Stimulated activated CD4-positive, alpha-beta T cell treated with anti-CD3 and anti-CD28 coated beads, Interleukin-2, amount 100 ng/mL, for 24 hours (primary cell): ENCODE results near the gene SND1.
"Not testable (repeated sequence)": the region's sequence is repeated elsewhere in the genome, so short reads cannot be mapped to it uniquely, and the experiment has no call there.

Experiments
- DNase-seq, 2 donors: peaks; one replicate each; pipeline ENCODE4 v3.0.0-alpha.2; 2020

Gene SND1

DNA sequence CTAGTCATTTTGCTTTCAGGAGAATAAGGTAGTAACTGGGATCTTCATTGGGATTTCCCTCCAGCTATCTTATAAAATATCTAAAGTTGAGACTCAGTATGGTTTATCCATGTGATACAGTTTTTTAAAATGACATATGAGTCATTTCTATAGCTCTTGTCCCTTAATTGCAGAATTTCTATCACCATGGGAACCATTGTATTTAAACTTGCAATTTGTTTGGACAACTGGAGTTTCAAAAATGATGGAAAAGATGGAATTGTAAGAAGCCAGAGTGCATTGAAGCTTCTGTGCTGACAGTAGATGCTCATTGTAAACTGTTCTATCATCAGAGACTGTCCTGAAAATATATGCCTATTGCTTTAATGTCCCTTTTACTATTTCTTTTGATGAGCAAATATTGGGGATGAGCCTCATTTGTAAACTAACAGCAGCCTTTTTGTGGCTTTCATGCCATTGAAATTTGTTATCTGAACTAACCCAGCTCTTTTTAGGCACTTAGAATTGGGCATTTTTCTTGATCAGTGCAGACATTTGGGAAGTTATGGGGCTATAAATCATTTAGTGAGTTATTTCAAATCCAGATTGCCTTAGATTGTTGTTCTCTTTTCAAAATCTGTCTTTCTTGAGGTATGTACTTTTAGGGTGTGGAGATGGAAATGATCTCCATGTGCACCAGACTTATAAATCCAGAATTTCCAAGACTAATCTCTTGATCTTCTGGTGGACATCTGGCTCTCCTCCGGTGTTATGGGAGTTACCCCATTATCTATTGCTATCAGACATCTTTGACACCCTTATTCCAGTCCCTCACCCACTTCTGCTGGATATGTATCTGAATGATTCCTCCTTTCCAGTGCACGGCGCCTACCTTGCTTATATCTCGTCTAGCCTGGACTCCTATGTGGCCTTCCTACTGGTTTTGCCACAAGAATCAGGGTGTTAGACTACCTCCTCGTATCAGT, 159.0 kb downstream of the SND1 start:
- no peak for DNase-seq

DNA sequence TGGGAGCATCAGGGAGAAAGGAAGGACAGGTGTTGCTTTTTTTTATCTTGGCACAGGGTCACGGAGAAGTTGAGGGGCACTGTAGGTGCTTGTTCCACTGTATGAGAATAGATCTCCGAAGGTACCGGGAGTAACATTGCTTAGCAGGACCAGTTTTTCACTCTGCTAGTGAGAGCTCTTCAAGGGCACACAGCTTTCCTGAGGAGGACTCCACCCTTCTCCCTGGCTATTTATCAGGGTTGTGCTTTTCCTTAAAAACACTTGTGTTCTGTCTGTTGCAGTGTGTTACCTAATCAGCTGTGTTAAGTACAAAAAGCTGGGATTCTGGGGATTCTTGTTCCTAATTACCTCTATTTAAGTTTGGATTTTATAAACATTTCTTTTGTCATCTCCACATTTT, 160.5 kb downstream of the SND1 start:
- no peak for DNase-seq

DNA sequence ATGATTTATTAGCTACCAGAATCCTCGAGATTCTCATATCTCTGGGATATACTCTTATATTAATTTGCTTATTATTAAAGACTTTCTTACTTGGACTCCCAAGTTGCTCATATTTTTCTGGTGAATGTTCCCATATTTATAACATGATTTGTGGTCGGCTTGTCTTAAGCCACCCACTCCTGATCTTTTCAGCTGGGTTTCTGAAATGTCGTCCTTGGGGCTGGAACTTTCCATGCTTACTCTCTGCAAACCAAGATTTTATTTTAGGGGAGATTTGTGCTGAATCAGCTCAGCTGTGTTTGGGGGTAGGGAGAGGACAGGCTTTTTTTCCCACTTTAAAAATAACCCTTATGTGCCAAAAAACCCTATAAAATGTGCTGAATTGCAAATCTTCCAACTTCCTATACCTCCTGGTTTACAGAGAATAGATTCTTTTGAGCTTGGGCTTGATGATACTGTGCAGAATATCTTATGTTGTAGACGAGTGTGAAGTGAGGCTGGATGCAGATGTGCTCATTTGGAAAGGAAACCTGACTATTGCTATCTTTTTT, 162.1 kb downstream of the SND1 start:
- no peak for DNase-seq

DNA sequence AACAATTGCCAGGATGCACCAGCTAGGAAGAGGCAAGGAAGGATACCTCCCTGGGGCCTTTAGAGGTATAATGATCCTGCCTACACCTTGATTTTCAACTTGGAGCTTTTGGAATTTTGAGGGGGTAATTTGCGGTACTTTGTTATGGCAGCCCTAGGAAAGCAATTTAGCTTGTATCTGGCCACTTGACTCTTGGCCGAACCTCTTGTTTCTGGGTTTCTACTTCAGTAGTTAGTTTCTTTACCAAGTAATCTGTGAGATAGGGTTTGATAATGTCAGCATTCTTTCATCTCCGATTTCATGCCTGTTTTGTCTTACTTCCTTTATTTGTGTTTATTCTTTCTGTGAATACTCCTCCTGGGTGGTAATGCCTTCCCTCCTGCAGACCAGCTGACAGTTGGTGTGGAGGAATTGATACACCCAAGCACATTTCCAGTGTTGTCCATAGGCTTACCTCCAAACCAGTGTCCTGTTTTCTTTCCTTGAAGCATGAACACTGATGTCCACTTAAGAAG, 163.7 kb downstream of the SND1 start:
- no peak for DNase-seq

DNA sequence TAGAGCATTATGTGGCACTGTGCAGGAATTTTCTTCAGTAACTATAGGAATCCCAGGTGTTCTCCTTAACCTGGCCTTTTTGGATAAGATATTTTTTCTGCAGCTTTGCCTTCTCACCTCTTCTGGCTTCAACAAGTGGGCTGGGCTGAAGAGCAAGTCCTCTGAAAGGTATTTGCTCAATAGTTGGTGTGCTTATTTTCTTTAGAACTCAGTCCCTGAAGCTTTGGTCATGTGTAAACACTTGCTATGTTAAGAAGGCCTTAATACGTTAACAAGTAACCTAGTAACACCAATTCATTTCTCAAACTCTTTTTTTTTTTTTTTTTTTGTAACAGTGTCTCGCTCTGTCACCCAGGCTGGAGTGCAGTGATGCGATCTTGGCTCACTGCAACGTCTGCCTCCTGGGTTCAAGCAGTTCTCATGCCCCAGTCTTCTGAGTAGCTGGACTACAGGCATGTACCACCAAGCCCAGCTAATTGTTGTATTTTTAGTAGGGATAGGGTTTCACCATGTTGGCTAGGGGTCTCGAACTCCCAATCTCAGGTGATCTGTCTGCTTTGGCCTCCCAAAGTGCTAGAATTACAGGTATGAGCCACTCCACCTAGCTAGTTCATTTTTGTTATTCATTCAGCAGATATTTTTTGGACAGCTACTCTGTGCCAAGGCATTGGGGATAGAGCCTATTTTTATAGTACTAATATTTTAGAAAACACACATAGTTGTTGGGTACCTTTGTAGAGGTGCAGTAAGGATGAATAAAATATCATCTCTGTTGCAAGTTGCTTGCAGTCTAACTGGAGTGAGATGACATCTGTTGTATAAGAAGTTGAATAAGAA, 164.6 kb downstream of the SND1 start:
- DNase-seq, result no peak

DNA sequence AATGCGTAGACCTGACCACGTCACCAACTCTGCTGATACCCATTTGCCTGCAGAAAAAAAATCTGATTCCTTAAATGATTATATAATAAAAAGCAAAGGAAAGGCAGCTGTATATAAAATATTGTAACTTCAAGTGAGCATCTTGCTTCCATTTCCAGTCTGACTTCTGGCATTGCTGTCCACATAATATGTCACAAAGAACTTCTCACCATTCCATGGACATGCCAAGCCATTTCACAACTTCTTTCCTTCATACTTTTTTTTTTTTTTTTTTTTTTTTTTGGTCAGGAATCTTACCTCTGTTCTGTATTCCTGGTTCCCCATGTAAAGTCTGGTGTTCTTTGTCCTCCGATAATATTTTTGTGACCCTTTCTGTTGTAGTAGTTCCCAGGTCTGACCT, 165.5 kb downstream of the SND1 start:
- DNase-seq, result no peak

DNA sequence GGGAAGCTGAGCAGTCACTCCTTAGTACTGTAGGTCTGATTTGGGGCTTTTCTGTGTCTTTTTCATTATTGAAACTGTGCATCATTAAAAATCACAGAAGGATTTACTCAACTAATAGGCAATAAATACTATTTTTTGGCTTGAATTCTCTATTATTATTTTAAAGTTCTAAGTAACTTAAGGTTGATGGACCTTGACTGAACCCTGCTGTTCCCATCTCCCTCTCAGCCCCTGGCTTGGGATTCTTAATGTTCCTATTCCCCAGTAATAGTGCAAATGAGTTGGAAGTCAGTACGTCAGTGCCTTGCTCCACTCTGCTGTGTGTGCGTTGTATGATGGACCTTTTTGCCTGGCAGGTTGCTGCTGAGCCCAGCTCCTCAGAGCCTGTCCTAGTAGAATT, 166.3 kb downstream of the SND1 start:
- DNase-seq, result no peak

DNA sequence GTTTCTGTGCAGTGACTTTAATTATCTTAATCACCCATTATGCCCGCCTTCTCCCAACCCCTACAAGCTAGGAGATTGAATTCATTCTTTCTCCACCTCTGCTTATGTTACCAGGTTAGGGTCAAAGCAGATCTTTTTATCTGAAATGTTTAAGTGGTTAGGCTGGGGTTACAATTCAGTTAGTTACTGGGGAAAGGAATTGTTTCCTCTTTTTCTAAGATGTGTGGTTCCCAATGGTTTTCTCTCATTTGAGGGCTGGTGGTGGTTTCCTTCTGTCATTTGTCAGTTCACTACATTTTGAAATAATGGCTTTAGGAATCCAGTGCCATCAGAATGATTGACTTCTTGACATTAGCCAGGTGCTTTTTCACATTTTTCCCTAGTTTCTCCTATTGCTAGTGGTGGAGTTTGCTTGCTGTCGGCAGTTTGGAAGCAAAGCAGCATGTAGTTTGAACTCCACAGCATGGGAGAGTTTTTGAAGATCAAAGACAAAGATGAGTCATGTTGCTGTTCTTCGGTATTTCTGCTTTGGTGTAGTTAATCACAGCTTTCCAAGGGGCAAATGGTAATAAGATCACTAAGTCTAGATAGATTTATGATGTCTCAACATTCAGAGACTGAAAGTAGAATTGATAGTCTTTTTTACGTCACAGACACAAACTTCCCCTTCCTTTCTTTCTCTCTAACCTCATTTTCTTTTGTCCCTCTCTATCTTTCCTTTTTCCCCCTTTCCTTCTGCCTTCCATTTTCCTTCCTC, 168.2 kb downstream of the SND1 start:
- no peak for DNase-seq

DNA sequence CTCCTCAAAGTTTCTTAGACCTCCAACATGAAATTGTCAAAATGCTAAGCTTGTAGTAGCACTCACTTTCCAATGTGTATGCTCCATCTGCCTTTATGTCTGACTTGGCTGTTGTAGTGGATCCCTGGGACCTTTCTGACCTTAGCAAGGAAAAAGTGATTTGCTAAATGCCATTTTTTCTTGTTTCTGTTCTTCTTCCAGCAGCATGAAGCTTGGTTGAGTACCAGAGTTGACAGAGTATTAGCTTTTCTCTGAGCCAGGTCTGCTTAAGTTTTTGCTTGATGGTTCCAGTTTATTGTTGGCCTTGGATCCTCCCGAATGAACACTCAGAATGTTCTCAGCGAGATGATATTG, 168.7 kb downstream of the SND1 start:
- DNase-seq, result no peak

DNA sequence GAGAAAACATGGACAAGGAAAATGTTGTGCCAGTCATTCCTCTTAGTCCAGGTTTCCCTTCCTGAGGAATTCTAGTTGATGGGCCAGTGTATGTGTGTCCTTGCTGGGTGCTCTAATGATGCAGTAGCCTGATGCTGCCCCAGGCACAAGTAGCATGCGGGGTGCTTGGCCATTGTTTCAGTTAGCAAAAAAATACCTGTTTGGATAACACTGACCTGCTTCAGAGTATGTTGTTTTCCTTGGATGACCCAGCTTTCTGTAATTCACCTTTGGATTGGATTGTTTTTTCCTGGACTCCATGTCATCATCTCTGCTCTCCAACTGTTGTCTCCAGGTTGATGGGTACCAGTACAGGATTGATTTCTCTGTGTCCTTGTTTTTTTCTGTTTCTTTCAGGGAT, 169.2 kb downstream of the SND1 start:
- no peak for DNase-seq

DNA sequence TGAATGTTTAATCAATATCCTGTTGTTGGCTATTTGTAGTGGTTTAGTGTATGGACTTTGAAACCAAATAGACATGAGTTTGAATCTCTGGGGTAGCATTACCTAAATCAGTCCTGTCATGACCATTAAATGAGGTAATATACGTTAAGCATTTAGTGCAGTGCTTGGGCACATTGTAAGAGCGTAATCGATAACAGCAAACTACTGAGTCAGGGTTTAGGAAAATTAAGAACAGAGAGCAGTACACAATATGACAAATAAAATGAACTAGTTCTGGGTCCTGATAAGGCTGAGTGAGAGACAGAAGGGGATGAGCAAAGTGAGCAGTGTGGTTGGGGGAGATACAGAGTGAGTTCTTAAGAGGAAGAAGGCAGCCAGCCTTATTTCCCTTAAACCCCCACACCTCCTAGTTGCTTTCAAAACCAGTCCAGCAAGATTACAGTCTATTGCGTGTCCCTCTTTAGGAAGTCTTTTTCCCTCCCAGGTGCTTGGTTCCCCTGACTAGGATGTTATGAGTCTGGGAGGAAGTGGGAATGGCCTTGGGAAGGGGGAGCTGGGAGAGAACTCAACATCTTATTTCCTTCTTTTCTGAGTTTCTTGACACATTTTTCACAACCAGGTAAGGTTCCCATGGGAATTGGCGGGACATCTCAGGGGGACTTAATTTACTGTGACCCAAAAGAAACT, 171.0 kb downstream of the SND1 start:
- no peak for DNase-seq

DNA sequence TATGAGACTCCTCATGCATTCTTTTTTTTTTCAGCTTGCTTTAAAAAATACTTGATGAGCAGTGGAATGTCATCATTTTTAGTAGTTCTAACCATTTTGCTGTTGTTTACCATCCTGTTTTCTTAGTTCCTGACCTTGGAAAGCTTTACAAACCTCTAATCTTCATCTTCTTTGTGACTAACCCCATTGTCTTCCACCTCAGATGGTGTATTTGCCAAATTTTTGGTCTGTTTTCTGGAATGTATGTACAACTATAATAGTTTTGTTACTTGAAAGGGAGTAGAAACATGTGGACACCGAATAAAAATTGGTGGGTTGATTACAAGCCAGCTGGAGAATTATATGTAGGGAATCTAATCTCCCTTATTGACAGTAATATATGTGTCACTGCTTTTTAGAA, 172.7 kb downstream of the SND1 start:
- no peak for DNase-seq

DNA sequence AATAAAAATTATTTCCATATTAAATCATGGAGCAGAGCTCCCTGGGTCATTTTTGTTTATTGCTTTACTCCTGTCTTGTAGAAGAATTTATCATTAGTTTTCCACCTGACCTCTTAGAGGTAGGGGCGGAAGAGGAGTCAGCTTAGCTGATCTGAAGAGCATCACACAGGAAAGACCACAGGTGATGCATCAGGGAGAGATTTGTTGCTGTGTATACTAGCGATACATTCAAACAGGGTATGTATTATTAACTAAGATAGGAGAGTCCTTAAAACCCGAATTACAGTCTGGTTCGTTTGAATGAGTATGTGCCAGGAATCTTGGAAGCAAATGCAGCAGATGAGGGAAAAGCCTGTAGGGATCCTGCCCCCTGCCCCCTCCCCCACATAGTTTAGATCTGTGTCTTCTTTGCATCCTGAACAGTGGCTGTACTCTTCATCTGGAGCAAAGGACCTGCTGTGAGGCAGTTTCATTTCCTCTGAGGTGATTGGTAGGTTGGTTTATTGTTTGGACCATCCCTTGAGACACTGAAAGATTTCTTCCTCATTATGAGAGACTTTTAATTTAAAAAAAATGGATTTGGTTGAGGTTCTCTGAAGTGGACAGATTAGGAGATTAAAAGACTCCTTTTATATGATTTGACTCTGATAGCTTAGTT, 177.0 kb downstream of the SND1 start:
- DNase-seq, result no peak

DNA sequence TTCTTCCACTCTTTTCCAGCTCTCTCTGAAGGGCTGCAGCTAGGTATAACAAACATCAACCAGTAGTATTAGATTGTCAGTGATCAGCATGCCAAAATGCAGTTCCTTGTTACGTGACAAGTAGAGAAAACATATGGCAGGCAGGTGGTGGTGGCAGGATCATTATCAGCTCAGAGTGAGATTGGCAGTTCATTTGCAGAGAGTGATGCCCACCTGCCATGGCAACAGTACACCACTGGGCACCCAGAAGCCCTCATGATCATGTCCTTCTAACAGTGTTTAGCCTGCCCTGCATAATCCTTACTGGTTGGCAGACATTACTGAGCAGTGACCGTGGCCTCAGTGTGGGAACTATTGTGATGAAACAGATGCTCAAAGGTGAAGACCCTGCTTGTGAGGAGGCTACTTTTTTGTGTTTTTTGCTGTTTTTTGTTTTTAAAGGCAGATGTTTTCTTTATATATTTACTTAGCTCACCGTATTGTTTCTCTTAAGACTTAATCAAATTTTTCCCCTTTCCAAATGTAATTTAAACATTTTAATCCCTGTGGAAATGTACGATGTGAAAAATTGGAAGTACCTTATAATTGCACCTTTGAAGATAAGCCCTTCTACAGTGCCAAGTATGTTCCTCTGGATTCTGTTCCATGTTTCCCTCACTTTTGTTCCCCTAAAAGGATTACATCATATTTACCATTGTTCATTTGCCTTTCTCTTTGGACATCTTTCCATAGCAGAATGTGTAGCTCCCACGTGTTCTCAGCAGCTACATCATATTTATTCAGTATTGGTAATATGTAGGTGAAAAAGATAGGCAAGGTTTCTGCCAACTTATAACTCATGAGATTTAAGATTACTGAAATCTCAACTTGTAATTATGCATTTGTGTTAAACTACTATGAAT, 179.6 kb downstream of the SND1 start:
- DNase-seq, result no peak

DNA sequence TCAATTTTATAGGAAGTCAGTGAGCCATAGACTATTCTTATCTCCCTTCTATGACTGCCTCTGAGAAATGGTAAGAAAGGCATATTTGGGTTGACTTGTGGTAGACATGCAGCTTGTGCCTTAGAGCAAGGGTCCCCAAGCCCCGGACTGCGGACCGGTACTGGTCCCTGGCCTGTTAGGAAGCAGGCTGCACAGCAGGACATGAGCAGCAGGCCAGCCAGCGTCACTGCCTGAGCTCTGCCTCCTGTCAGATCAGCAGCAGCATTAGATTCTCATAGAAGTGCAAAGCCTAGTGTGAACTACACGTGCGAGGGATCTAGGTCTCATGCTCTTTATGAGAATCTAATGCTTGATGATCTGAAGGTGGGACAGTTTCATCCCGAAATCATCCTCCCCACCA, 180.6 kb downstream of the SND1 start:
- DNase-seq, result no peak

DNA sequence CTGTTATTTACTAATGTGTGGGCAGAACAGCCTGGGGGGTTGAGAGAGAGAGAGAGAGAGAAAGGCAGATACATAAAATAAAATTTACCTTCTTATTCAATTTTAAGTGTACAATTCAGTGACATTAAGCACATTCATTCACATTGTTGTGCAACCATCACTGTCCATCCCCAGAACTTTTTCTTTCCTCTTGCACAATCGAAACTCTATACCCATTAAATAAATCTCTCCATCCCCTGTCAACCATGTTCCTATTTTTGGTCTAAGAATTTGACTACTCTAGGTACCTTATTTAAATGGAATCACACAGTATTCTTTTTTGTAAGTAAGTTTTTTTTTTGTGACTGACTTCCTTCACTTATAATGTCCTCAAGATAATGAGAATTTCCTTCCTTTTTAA, 181.6 kb downstream of the SND1 start:
- no peak for DNase-seq

DNA sequence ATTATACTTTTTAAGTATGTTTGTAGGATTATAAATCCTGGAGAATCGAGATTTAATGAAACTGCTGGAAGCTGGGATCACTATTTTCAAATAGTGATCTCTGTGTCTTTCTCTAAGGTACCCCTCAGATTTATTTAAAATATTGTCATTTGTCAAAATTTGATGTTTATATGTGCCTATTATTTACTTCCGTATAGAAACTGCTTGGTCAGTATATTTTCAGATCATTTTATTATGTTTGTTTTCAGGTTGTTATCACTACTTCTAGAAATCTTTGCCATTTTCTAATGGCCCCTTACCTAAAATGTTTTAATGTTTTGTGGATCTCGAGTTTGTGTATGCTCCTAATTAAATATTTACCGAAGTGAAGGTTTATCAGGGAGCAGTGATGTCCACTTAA, 183.7 kb downstream of the SND1 start:
- no peak for DNase-seq

DNA sequence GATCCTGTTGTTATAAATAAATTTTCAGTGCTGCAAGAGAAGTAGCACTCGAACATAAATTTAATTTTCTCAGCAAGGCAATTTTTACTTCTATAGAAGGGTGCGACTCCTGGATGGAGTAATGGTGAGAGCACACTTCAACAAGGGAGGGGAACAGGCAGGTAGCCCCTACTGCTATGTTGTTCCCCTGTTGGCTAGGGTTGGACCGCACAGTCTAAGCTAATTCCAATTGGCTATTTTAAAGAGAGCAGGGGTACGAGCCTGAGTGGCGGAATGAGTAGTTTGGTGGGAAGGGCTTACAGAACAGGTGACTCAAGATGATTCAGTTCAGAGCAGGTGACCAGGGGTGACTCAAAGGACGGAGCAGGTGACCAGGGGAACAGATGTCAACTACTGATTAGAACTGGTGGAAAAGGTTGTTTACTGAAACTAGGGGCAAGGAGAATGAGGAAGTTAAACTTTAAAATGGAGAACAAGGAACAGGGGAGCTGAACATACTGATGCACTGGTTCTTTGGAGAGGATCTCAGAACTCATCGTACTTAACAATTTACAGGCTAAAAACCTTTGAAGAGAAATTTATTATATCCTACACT, 185.9 kb downstream of the SND1 start:
- not testable (repeated sequence) for DNase-seq

DNA sequence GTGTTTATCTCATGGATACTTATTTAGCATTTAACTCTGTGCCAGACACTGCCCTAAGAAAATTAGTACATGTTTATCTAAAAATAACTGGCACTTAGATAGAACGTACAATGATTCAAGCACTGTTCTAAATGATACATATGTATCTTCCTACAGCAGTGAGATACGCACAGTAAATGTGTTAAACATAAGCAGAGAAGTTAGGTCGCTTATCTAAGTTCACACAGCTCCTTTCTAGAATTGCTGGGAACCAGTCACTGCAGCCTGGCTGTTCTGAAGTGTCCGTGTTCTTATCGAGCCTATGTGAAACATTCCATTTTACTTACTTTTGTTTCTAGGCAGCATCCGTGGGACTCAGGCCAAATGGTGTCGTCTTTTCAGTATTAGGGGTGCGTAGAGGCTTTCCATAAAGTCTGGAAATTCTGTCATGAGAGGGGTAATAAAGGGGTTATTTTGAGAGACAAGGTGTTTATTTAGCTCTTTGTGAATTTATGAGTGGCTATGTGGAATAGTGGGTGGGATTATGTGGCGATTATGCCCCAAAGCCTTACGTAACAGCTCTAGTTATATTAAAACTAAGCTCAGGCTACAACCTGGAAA, 186.9 kb downstream of the SND1 start:
- DNase-seq, result no peak
